LNCaP clone FGC (cell line): ENCODE results near the gene CAMK2D.

Source experiments
- DNase-seq: peaks from one replicate; pipeline ENCODE4 v3.0.0-alpha.2; 2011; ENCODE audit warnings: low read depth
- H3K4me3 ChIP-seq: 2 replicates; pipeline ENCODE4 v1.5.1; 2011; ENCODE audit warnings: mild to moderate bottlenecking, low read depth, low read length, control low read depth
- TF ChIP-seq, protein P1 (sequence below): IDR thresholded peaks from 2 replicates; pipeline ENCODE4 v1.5.1; 2012; ENCODE audit warnings: mild to moderate bottlenecking; ENCODE audit not compliant: control insufficient read depth, insufficient read depth; ENCODE audit errors: extremely low read depth

Gene CAMK2D

GRCh38 chr4:113502476-113502875, 259.1 kb downstream of the CAMK2D start:
- TF ChIP-seq, protein P1, sequence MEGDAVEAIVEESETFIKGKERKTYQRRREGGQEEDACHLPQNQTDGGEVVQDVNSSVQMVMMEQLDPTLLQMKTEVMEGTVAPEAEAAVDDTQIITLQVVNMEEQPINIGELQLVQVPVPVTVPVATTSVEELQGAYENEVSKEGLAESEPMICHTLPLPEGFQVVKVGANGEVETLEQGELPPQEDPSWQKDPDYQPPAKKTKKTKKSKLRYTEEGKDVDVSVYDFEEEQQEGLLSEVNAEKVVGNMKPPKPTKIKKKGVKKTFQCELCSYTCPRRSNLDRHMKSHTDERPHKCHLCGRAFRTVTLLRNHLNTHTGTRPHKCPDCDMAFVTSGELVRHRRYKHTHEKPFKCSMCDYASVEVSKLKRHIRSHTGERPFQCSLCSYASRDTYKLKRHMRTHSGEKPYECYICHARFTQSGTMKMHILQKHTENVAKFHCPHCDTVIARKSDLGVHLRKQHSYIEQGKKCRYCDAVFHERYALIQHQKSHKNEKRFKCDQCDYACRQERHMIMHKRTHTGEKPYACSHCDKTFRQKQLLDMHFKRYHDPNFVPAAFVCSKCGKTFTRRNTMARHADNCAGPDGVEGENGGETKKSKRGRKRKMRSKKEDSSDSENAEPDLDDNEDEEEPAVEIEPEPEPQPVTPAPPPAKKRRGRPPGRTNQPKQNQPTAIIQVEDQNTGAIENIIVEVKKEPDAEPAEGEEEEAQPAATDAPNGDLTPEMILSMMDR: no peak
- no peak for DNase-seq
- H3K4me3 ChIP-seq: no peak overlapping the region

DNA sequence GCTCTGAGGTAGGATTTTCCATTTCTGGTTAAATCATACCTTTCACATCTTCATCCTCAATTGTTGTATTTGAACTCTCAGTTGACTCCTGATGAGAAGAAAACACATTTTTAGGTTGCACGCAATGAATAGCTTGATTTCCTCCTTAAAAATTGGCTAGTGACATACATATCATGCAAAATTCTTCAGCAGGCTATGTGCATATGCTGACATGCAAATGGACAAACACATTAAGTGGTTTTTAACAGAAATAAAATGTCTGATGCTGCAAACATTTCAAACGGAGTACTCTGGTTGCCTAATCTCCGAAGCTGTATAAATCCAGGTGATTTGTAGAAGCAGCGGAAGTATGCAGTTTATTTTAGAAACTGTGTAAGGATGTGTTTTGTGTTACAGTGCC, 261.1 kb downstream of the CAMK2D start:
- H3K4me3 ChIP-seq: no peak overlapping the region
- TF ChIP-seq, protein P1: no peak
- no peak for DNase-seq

DNA sequence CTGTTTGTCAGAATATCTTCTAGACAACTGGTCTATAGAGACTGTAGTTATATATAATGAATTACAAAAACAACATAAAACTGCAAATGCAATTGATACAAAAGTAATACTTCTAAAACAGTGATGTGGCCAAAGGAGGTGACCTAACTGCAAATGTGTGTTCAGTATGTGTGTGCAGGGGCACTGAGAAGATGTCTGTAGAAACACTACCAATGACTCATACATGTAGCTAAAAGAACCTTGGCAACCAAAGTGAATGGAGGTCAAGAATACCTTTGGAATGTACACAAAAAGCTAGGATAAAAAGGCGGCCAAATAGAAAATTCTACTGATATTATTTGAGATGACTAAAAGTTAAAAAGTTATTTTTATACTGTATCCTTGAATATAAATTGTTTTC, 261.8 kb downstream of the CAMK2D start:
- no peak overlapping the region for H3K4me3 ChIP-seq
- TF ChIP-seq, protein P1: no peak
- no peak for DNase-seq

DNA sequence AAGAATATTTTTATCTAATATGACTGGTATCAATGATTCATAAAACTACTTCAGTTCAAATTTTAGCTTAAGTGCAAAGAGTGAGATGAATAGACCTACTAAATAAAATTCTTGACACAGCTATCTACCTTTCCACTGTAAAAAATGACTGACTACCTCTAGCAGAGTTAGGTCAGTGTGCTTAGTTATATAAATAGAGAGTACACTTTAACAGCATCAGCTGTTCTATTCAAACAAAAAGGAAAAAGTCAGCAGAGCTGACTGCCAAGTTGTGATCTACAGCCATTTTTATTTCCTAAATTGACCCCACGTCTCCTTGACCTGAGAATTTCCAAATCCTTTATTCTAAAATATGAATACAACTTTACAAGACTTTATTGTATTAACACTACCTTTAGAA, 262.4 kb downstream of the CAMK2D start:
- no peak overlapping the region for H3K4me3 ChIP-seq
- TF ChIP-seq, protein P1: no peak
- peak; percentile 57 for DNase-seq

- no peak for DNase-seq
- TF ChIP-seq, protein P1: no peak
- no peak overlapping the region for H3K4me3 ChIP-seq
These were observed 264.2 kb downstream of the CAMK2D start for GRCh38 chr4:113497154-113497884.

DNA sequence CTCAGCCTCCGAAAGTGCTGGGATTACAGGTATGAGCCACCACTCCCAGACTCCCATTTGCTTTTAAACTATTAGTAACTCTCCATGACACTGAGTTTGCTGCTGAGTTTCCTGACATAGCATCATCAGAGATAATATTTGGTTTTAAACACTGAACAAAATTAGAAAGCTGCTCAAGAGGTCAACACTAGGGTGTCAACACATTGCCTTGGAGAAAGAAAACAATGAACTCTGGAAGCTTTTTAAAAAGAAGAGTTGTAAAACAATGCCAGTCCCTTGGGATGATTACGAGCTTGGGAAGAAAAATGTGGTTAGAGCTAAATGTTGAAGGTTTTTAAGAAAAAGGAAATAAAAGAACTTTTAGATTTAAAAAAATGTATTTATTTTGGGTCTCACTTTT, 264.8 kb downstream of the CAMK2D start:
- H3K4me3 ChIP-seq: no peak overlapping the region
- TF ChIP-seq, protein P1: no peak
- no peak for DNase-seq

- no peak overlapping the region for H3K4me3 ChIP-seq
- DNase-seq: no peak
- TF ChIP-seq, protein P1: no peak
These were observed 265.7 kb downstream of the CAMK2D start for GRCh38 chr4:113495790-113496189.
